Measurements from ENCODE around the gene NUP98.

- no peak for TF ChIP-seq CTCF (IDR thresholded peaks at IDR 0.05)
- TF ChIP-seq POLR2A (IDR thresholded peaks at IDR 0.05), result no peak
Measured at GRCh38 chr11:3738241-3738640, 59.1 kb downstream of the NUP98 start.

Measured in right lobe of liver (tissue), 4 donors.